ENCODE measurements around the gene TMEM178A.

TMEM178A gene

DNA sequence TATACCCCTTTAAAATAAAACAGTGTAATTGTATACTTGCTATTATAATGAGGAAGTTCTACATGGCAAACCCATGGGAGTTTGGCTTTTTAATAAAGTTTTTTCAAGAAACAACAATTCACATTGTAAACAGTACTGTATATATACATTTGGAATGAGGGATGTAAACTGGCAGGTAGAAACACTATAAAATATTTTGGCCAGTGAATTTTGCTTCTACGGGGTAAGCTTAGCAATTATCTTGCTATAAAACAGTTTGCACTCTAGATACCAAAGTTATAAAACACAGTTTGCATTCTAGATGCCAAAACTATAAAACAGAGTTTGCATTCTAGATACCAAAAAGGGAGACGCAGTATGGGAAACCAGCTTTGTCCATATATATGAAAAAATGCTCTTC is 96.7 kb downstream of the TMEM178A start:
- no peak for DNase-seq
